Activated CD8-positive, alpha-beta T cell treated with anti-CD3 and anti-CD28 coated beads for 36 hours (primary cell): ENCODE results near the gene MPC2. TPM values are rescaled to one million over a fixed set of nuclear protein-coding genes. Genes with fewer than 3 reads are reported as not detected.

Source experiments
- ATAC-seq: fragments of 200-7000 bp; cut with Tn5 transposase; one replicate; pipeline ENCODE4 v1.10.0; 2021; ENCODE audit warnings: mild to moderate bottlenecking, moderate library complexity
- CTCF ChIA-PET: fragments of 350-600 bp; sonication (Branson Sonifier 250); formaldehyde crosslinking; loops from one replicate; lab custom pipeline; 2021; ENCODE audit warnings: antibody characterized with exemption; lab: Charles Lee
- POLR2A ChIA-PET: fragments of 350-600 bp; sonication (Branson Sonifier 250); formaldehyde crosslinking; loops from one replicate; lab custom pipeline; 2021; ENCODE audit warnings: antibody characterized with exemption; lab: Charles Lee
- DNase-seq: peaks from one replicate; pipeline ENCODE4 v3.0.0-alpha.2; 2020
- H3K27ac Mint-ChIP-seq: one replicate; pipeline ENCODE4 v1.8.0; 2021; ENCODE audit warnings: mild to moderate bottlenecking, mixed read lengths
- H3K27me3 Mint-ChIP-seq: one replicate; pipeline ENCODE4 v1.8.0; 2021; ENCODE audit warnings: mixed read lengths
- H3K36me3 Mint-ChIP-seq: one replicate; pipeline ENCODE4 v1.8.0; 2021; ENCODE audit warnings: low read depth, mixed read lengths
- H3K4me1 Mint-ChIP-seq: one replicate; pipeline ENCODE4 v1.8.0; 2021; ENCODE audit warnings: low read depth, mixed read lengths
- H3K4me3 Mint-ChIP-seq: one replicate; pipeline ENCODE4 v1.8.0; 2021; ENCODE audit warnings: mild to moderate bottlenecking, moderate library complexity, mixed read lengths
- H3K9me3 Mint-ChIP-seq: one replicate; pipeline ENCODE4 v1.8.0; 2021; ENCODE audit warnings: mixed read lengths
- intact Hi-C: fragments of 100-400 bp; cut with micrococcal nuclease; formaldehyde crosslinking; loops from one replicate; pipeline ENCODE4 v1.10.0; 2022
- total RNA-seq, 2 experiments: library from RNA; stranded (reverse); gene quantifications; one replicate each; pipeline ENCODE4 v1.2.3, GENCODE V29; 2021
- TF ChIP-seq, protein P1 (sequence below): fragments of 200-600 bp; IDR thresholded peaks from one replicate; pipeline ENCODE4 v1.8.0; 2022; ENCODE audit warnings: antibody characterized with exemption, mild to moderate bottlenecking

Gene MPC2
- total RNA-seq, 2 experiments from 2014 or later = 64.9 to 69.4 TPM

DNA sequence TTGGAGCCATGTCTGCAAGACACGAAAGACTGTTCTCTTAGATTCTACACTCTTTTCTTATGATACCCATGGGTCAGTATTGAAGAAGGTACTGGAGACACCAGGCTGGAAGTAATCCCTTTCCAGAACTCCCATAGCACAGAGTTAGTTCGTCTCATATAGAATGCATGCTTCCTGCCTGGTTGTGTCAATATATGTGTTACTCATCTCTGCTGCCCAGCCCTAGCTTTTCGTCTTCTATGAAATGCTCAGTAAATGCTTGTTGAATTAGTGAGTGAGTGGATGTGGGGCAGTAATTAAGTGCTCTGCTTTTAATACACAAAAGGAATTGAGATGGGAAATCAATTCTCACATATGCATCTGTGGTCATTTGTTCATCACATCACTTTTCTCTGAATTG, 55.1 kb downstream of the MPC2 start:
- no peak for DNase-seq
- TF ChIP-seq, protein P1, sequence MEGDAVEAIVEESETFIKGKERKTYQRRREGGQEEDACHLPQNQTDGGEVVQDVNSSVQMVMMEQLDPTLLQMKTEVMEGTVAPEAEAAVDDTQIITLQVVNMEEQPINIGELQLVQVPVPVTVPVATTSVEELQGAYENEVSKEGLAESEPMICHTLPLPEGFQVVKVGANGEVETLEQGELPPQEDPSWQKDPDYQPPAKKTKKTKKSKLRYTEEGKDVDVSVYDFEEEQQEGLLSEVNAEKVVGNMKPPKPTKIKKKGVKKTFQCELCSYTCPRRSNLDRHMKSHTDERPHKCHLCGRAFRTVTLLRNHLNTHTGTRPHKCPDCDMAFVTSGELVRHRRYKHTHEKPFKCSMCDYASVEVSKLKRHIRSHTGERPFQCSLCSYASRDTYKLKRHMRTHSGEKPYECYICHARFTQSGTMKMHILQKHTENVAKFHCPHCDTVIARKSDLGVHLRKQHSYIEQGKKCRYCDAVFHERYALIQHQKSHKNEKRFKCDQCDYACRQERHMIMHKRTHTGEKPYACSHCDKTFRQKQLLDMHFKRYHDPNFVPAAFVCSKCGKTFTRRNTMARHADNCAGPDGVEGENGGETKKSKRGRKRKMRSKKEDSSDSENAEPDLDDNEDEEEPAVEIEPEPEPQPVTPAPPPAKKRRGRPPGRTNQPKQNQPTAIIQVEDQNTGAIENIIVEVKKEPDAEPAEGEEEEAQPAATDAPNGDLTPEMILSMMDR = no peak
- Mint-ChIP-seq H3K27ac (no peak overlapping the region), H3K4me1 (no peaks in the 10 kb centered on the region), H3K9me3 (peaks cover 4% of the 10 kb centered on the region), H3K4me3 (no peak overlapping the region), H3K36me3 (no peaks in the 10 kb centered on the region), H3K27me3 (no peaks in the 10 kb centered on the region)
- intact Hi-C loops = no loop called here
- no peak for ATAC-seq
- ChIA-PET CTCF (interaction anchor here (1.0 kb wide), 1 partner anchor 201 kb away, joined by 3 read pairs; no protein-coding TSS in a partner anchor), POLR2A (interaction anchor here (1.2 kb wide), 1 partner anchor 20 kb away, joined by 3 read pairs; no protein-coding TSS in a partner anchor)

DNA sequence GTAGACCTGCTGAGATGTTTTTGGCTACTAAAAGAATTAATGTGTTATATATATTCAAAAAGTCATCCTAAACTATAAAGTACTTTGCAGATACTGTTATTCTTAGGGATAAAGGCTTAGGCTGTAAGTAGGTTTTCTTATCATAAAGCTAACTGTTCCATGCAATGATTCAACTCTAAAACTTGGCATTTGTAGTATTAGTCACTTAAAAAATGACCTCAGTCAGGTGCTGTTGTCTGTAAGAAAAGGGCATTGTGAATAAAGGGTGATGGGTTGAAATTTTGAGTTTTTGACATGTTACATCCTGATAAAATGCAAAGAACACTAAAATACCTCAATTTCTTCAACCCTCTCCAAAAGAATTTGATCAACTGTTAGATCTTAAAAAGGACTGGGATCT, 55.8 kb downstream of the MPC2 start:
- no peak for DNase-seq

DNA sequence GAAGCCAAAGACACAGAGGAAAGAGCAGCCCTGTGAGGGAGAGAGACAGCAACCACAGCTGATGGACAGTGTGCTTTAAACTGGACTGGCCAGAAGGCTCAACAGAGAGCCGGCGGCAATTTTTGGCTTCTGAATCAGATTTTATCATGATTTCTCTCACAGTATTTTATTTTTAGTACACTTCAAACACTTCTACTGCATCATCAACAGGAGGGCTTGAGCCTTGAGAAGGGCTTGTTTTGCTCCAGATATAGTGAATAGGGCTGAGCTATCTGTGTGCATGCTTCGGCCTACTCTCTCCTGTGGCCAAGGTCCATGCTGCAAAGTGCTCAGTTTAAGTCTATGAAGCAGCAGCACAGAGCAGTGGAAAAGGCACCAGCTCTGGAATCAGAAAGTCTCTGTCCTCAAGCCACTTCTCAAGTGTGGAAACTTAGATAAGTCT, 56.3 kb downstream of the MPC2 start:
- intact Hi-C loops = no loop called here
- H3K27ac Mint-ChIP-seq = no peak overlapping the region
- no peaks in the 10 kb centered on the region for H3K4me1 Mint-ChIP-seq
- H3K27me3 Mint-ChIP-seq = no peaks in the 10 kb centered on the region
- TF ChIP-seq, protein P1 = no peak
- DNase-seq (no peak), ATAC-seq (no peak)
- ChIA-PET CTCF (interaction anchor here (1.0 kb wide), 1 partner anchor 202 kb away, joined by 3 read pairs; no protein-coding TSS in a partner anchor), POLR2A (interaction anchor here (1.2 kb wide), 1 partner anchor 19 kb away, joined by 3 read pairs; no protein-coding TSS in a partner anchor)
- no peak overlapping the region for H3K4me3 Mint-ChIP-seq
- H3K36me3 Mint-ChIP-seq = no peaks in the 10 kb centered on the region
- H3K9me3 Mint-ChIP-seq = no peaks in the 10 kb centered on the region

More for the DNA sequence above, 55.8 kb downstream of the MPC2 start:
- no peak for ATAC-seq
- ChIA-PET POLR2A (interaction anchor here (1.2 kb wide), 1 partner anchor 20 kb away, joined by 3 read pairs; no protein-coding TSS in a partner anchor), CTCF (interaction anchor here (1.0 kb wide), 1 partner anchor 201 kb away, joined by 3 read pairs; no protein-coding TSS in a partner anchor)
- Mint-ChIP-seq H3K4me1 (no peaks in the 10 kb centered on the region), H3K36me3 (no peaks in the 10 kb centered on the region), H3K27ac (no peak overlapping the region), H3K9me3 (peaks cover under 1% of the 10 kb centered on the region), H3K4me3 (no peak overlapping the region), H3K27me3 (no peaks in the 10 kb centered on the region)
- TF ChIP-seq, protein P1 = no peak
- intact Hi-C loops = no loop called here

- POLR2A ChIA-PET = no interaction called here
- ATAC-seq (no peak), DNase-seq (no peak)
- TF ChIP-seq, protein P1 = no peak
- CTCF ChIA-PET = no interaction called here
- H3K27me3 Mint-ChIP-seq = no peaks in the 10 kb centered on the region
- H3K9me3 Mint-ChIP-seq = no peaks in the 10 kb centered on the region
- intact Hi-C loops = no loop called here
- no peaks in the 10 kb centered on the region for H3K36me3 Mint-ChIP-seq
- no peaks in the 10 kb centered on the region for H3K4me1 Mint-ChIP-seq
- H3K4me3 Mint-ChIP-seq = no peak overlapping the region
- no peak overlapping the region for H3K27ac Mint-ChIP-seq
Measured at GRCh38 chr1:167879508-167879907, 57.4 kb downstream of the MPC2 start.

DNA sequence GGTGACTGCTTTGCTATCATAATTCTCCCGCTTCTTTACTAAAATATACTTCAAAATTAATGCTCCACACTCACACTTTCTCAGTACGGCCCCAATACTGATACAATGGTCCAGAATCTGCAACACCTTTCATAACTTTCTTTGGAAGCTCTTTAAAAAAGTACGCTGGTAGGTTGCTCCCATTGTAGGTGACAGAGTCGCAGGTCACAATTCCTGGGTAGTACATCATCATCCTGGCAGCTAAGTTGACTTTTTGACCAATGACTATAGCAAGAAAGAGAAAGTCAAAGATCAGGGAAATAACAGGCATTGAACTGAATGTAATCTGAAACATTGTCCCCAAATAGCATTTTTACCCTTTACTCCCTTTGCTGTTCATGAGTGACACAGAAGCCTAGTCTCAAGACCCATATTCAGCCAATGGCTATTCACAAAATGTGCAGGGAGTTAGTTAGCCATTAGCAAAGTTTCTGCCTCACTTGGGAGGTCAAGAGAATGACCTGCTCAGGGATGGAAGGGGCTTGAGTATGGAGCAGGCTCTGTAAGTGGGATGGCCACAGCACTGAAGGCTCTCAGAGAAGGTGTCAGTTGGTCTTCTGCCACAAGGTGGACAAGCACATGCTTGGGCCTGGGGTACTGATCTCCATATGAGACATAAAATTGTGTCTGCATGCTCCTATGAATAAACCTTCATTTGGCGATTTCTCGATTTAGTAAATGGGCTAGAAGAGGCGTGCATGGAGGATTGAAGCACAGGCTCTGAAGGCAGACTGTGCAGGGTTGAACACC, 58.3 kb downstream of the MPC2 start:
- Mint-ChIP-seq H3K27ac (no peak overlapping the region), H3K27me3 (no peaks in the 10 kb centered on the region), H3K36me3 (no peaks in the 10 kb centered on the region), H3K4me1 (no peaks in the 10 kb centered on the region), H3K4me3 (no peak overlapping the region), H3K9me3 (no peaks in the 10 kb centered on the region)
- ChIA-PET CTCF (interaction anchor here (1.2 kb wide), 1 partner anchor 204 kb away, joined by 3 read pairs; no protein-coding TSS in a partner anchor), POLR2A (no interaction called here)
- intact Hi-C loops = no loop called here
- TF ChIP-seq, protein P1 = no peak
- ATAC-seq (no peak), DNase-seq (no peak)
